Neural progenitor cell (in vitro differentiated cells): Measurements from ENCODE around the gene TMEM39B. TPM values are rescaled to one million over a fixed set of nuclear protein-coding genes. Genes with fewer than 3 reads are reported as not detected.
A peak's percentile ranks its signal among the peaks of the same experiment; 100 is the strongest.

ENCODE experiments used
- DNase-seq: peaks from one replicate; pipeline ENCODE4 v3.0.0-alpha.2; 2016; ENCODE audit warnings: low spot score
- H2AFZ ChIP-seq: fragments of 200-600 bp; sonication (generic); replicated peaks from 2 replicates; pipeline ENCODE4 v1.6.1; 2016; ENCODE audit warnings: antibody characterized with exemption
- H3F3A ChIP-seq: fragments of 200-600 bp; sonication (generic); 2 replicates; pipeline ENCODE4 v1.6.1; 2016; ENCODE audit warnings: antibody characterized with exemption, low read depth
- H3K27ac ChIP-seq: fragments of 200-600 bp; sonication (generic); 2 replicates; pipeline ENCODE4 v1.5.1; 2016; ENCODE audit warnings: mild to moderate bottlenecking
- H3K27me3 ChIP-seq: fragments of 200-600 bp; sonication (generic); 2 replicates; pipeline ENCODE4 v1.6.1; 2016; ENCODE audit warnings: mild to moderate bottlenecking, moderate library complexity
- H3K36me3 ChIP-seq: fragments of 200-600 bp; sonication (generic); 2 replicates; pipeline ENCODE4 v1.5.1; 2016
- H3K4me1 ChIP-seq: fragments of 200-600 bp; sonication (generic); 2 replicates; pipeline ENCODE4 v1.6.1; 2016; ENCODE audit warnings: mixed run types
- H3K4me2 ChIP-seq: fragments of 200-600 bp; sonication (generic); 2 replicates; pipeline ENCODE4 v1.6.1; 2016
- H3K4me3 ChIP-seq: fragments of 200-600 bp; sonication (generic); 2 replicates; pipeline ENCODE4 v1.5.1; 2016
- H3K79me2 ChIP-seq: fragments of 200-600 bp; sonication (generic); 2 replicates; pipeline ENCODE4 v1.6.1; 2016; ENCODE audit warnings: low read depth
- H3K9ac ChIP-seq: fragments of 200-600 bp; sonication (generic); 2 replicates; pipeline ENCODE4 v1.6.1; 2016
- H3K9me3 ChIP-seq: fragments of 200-600 bp; sonication (generic); 2 replicates; pipeline ENCODE4 v1.5.1; 2016; ENCODE audit warnings: low read depth
- H4K20me1 ChIP-seq: fragments of 200-600 bp; sonication (generic); 2 replicates; pipeline ENCODE4 v1.6.1; 2016; ENCODE audit warnings: low read depth
- H3K27ac Mint-ChIP-seq: 3 replicates; pipeline ENCODE4 v1.8.0; 2021; ENCODE audit warnings: mixed read lengths
- H3K27me3 Mint-ChIP-seq: 2 replicates; pipeline ENCODE4 v1.8.0; 2022; ENCODE audit warnings: low read depth, mild to moderate bottlenecking, inconsistent platforms, moderate library complexity, mixed read lengths; ENCODE audit not compliant: insufficient read depth
- H3K36me3 Mint-ChIP-seq: 3 replicates; pipeline ENCODE4 v1.8.0; 2021; ENCODE audit warnings: mixed read lengths
- H3K4me1 Mint-ChIP-seq: 3 replicates; pipeline ENCODE4 v1.8.0; 2021; ENCODE audit warnings: mixed read lengths
- H3K4me3 Mint-ChIP-seq: 3 replicates; pipeline ENCODE4 v1.8.0; 2021; ENCODE audit warnings: mild to moderate bottlenecking, moderate library complexity, mixed read lengths
- H3K9me3 Mint-ChIP-seq: 3 replicates; pipeline ENCODE4 v1.8.0; 2020; ENCODE audit warnings: mixed read lengths
- EZH2 ChIP-seq: fragments of 200-600 bp; sonication (generic); IDR thresholded peaks from 2 replicates; pipeline ENCODE4 v1.6.1; 2017; ENCODE audit warnings: antibody characterized with exemption, mild to moderate bottlenecking, moderate library complexity
- EZH2phosphoT487 ChIP-seq: fragments of 200-600 bp; sonication (generic); IDR thresholded peaks from 2 replicates; pipeline ENCODE4 v1.6.1; 2017; ENCODE audit warnings: antibody characterized with exemption
- total RNA-seq: library from RNA; depleted of rRNA; stranded (reverse); fragments of >200 nt; gene quantifications from 2 replicates; pipeline ENCODE4 v1.2.3, GENCODE V29; 2015; ENCODE audit warnings: low replicate concordance
- TF ChIP-seq, protein P1 (sequence below): fragments of 200-600 bp; sonication (generic); IDR thresholded peaks from 2 replicates; pipeline ENCODE4 v1.5.1; 2017; ENCODE audit warnings: antibody characterized with exemption, mild to moderate bottlenecking

Gene TMEM39B
- total RNA-seq, 1 donor from 2014 or later, result 2.3 TPM

DNA sequence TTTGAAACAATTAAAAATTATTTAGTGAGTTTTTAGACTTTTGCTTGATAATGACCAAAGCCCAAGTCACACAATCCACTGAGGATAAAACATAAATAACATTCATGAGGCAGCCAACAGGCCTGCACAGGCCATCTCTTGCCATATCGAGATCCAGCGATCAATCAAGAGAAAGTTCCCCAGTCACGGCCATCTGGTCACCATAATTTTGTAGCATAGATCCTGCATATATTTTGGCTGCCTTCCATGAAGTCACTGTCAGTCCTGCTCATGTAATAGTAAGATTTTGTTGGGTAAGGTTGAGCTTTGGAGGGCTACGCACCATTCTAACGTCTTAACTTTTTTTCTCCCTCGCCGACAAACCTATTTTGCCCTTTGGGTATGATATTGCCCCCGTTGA lies 52.6 kb downstream of the TMEM39B start:
- no peak overlapping the region for H3K4me3 ChIP-seq
- H3K4me3 Mint-ChIP-seq, result no peak overlapping the region
- peaks cover 18% of the 10 kb centered on the region for H3K4me1 Mint-ChIP-seq
- no peaks in the 10 kb centered on the region for H3K27me3 Mint-ChIP-seq
- H3K4me2 ChIP-seq, result no peak overlapping the region
- H3K79me2 ChIP-seq, result peaks cover 100% of the 10 kb centered on the region
- H3K27me3 ChIP-seq, result no peaks in the 10 kb centered on the region
- H3K9ac ChIP-seq, result no peak overlapping the region
- H3K9me3 ChIP-seq, result no peaks in the 10 kb centered on the region
- no peak overlapping the region for H3K27ac Mint-ChIP-seq
- H2AFZ ChIP-seq, result no peak overlapping the region
- no peaks in the 10 kb centered on the region for H3K9me3 Mint-ChIP-seq
- peaks cover 18% of the 10 kb centered on the region for H3F3A ChIP-seq
- no peaks in the 10 kb centered on the region for H3K36me3 ChIP-seq
- TF ChIP-seq, protein P1, sequence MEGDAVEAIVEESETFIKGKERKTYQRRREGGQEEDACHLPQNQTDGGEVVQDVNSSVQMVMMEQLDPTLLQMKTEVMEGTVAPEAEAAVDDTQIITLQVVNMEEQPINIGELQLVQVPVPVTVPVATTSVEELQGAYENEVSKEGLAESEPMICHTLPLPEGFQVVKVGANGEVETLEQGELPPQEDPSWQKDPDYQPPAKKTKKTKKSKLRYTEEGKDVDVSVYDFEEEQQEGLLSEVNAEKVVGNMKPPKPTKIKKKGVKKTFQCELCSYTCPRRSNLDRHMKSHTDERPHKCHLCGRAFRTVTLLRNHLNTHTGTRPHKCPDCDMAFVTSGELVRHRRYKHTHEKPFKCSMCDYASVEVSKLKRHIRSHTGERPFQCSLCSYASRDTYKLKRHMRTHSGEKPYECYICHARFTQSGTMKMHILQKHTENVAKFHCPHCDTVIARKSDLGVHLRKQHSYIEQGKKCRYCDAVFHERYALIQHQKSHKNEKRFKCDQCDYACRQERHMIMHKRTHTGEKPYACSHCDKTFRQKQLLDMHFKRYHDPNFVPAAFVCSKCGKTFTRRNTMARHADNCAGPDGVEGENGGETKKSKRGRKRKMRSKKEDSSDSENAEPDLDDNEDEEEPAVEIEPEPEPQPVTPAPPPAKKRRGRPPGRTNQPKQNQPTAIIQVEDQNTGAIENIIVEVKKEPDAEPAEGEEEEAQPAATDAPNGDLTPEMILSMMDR, result no peak
- TF ChIP-seq EZH2, result no peak
- H3K4me1 ChIP-seq, result peaks cover 23% of the 10 kb centered on the region
- no peak for DNase-seq
- H3K36me3 Mint-ChIP-seq, result peaks cover 4% of the 10 kb centered on the region
- no peak overlapping the region for H3K27ac ChIP-seq
- H4K20me1 ChIP-seq, result peaks cover 38% of the 10 kb centered on the region

DNA sequence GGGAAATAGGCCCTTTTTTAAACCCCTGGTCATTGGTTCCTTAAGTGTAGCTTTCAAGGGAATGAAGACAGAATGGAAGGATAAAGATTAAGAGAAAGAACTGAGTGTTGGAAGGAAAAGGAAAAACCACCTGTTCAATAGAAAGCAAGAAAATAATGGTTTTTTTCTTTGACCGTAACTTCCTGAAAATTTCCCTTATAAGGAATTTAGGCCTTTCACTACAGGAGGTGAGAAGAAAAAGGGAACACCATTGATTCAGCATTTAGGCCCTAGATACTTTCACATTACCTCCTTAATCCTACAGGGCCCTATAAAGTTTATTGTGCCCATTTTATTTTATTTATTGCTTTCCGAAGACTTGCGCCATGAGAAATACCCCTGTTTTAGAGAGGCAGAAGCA lies 54.0 kb downstream of the TMEM39B start:
- Mint-ChIP-seq H3K27ac (no peak overlapping the region), H3K36me3 (no peaks in the 10 kb centered on the region), H3K4me1 (peaks cover 15% of the 10 kb centered on the region), H3K4me3 (no peak overlapping the region), H3K27me3 (no peaks in the 10 kb centered on the region), H3K9me3 (no peaks in the 10 kb centered on the region)
- H3K27ac ChIP-seq, result peak overlapping the region; percentile 60
- no peak for DNase-seq
- no peak overlapping the region for H2AFZ ChIP-seq
- peaks cover 27% of the 10 kb centered on the region for H4K20me1 ChIP-seq
- H3K9me3 ChIP-seq, result no peaks in the 10 kb centered on the region
- TF ChIP-seq, protein P1, result no peak
- TF ChIP-seq EZH2 (no peak), EZH2phosphoT487 (no peak)
- H3F3A ChIP-seq, result peaks cover 18% of the 10 kb centered on the region
- no peak overlapping the region for H3K9ac ChIP-seq
- H3K4me1 ChIP-seq, result peaks cover 23% of the 10 kb centered on the region
- no peaks in the 10 kb centered on the region for H3K36me3 ChIP-seq
- peak overlapping the region; percentile 44 for H3K4me2 ChIP-seq
- peaks cover 100% of the 10 kb centered on the region for H3K79me2 ChIP-seq
- no peaks in the 10 kb centered on the region for H3K27me3 ChIP-seq
- no peak overlapping the region for H3K4me3 ChIP-seq

DNA sequence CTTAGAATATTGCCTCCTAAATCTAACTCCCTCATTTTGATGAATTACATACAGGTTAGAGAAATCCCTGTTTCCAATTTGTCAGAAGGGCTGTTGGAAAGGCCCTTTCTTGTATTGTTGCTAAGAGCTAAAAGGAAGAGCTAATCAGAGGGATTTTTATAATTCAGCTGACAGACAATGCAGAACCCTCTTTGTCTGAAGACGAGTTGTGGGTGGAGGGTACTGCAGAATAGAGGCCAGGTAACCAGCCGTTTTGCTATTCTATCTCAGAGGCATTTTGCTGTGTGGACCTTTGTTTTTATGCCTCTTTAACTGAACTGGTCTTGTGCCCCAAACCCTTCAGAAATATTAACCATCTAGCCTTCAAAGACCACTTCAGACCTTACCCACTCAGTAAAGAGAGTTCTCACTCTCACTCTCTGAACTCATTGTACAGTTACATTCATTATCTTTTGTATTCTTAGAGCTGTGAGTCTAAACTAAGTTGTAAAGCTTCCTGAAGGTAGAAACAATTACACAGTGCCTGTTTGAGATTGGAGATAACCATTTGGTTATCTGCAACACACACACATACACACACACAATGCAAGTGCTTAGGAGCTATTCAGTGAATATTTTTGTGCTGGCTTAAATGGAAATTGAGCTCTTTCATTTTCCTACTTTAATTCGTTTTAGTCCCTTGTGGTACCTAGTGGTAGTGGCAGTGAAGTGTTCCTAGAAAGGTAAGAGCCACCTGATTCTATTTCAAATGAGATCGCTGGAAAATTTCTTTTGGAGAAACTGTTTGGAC lies 54.9 kb downstream of the TMEM39B start:
- no peak overlapping the region for H3K27ac Mint-ChIP-seq
- Histone ChIP-seq H3K4me1 (peaks cover 23% of the 10 kb centered on the region), H3K9ac (no peak overlapping the region), H3F3A (peaks cover 18% of the 10 kb centered on the region), H3K36me3 (no peaks in the 10 kb centered on the region), H3K4me3 (no peak overlapping the region), H3K27ac (peak overlapping the region; percentile 60), H3K79me2 (peaks cover 100% of the 10 kb centered on the region), H3K9me3 (no peaks in the 10 kb centered on the region), H3K4me2 (peak overlapping the region; percentile 44), H3K27me3 (no peaks in the 10 kb centered on the region), H4K20me1 (peaks cover 26% of the 10 kb centered on the region), H2AFZ (no peak overlapping the region)
- no peaks in the 10 kb centered on the region for H3K27me3 Mint-ChIP-seq
- peaks cover 15% of the 10 kb centered on the region for H3K4me1 Mint-ChIP-seq
- H3K4me3 Mint-ChIP-seq, result no peak overlapping the region
- TF ChIP-seq EZH2phosphoT487, result no peak
- TF ChIP-seq, protein P1, result peak; percentile 12
- no peak for TF ChIP-seq EZH2
- DNase-seq, result no peak
- H3K9me3 Mint-ChIP-seq, result no peaks in the 10 kb centered on the region
- H3K36me3 Mint-ChIP-seq, result no peaks in the 10 kb centered on the region
